Glutamatergic neuron (in vitro differentiated cells): ENCODE results near the gene TRRAP. TPM values are rescaled to one million over a fixed set of nuclear protein-coding genes. Genes with fewer than 3 reads are reported as not detected.

Experiments
- DNase-seq: peaks from one replicate; pipeline ENCODE4 v3.0.0; 2022
- H3K27ac Mint-ChIP-seq: one replicate; pipeline ENCODE4 v1.8.0; 2020; ENCODE audit warnings: mild to moderate bottlenecking, mixed read lengths, inconsistent platforms; ENCODE audit not compliant: unreplicated experiment
- H3K27me3 Mint-ChIP-seq: one replicate; pipeline ENCODE4 v1.8.0; 2020; ENCODE audit warnings: mild to moderate bottlenecking, moderate library complexity, mixed read lengths, inconsistent platforms; ENCODE audit not compliant: unreplicated experiment
- H3K36me3 Mint-ChIP-seq: one replicate; pipeline ENCODE4 v1.8.0; 2020; ENCODE audit warnings: mild to moderate bottlenecking, mixed read lengths, inconsistent platforms; ENCODE audit not compliant: unreplicated experiment
- H3K4me1 Mint-ChIP-seq: one replicate; pipeline ENCODE4 v1.8.0; 2020; ENCODE audit warnings: mild to moderate bottlenecking, low read depth, mixed read lengths, inconsistent platforms; ENCODE audit not compliant: unreplicated experiment
- H3K4me3 Mint-ChIP-seq: one replicate; pipeline ENCODE4 v1.8.0; 2020; ENCODE audit warnings: mild to moderate bottlenecking, mixed read lengths, inconsistent platforms; ENCODE audit not compliant: unreplicated experiment
- H3K9me3 Mint-ChIP-seq: one replicate; pipeline ENCODE4 v1.8.0; 2020; ENCODE audit warnings: mild to moderate bottlenecking, moderate library complexity, mixed read lengths, inconsistent platforms; ENCODE audit not compliant: unreplicated experiment
- total RNA-seq: library from RNA; stranded (reverse); fragmentation: NEBNext Ultra II Directional; extraction: Animal tissue kit (Norgen Biotek cat#: 25700); gene quantifications from one replicate; pipeline ENCODE4 v1.2.1, GENCODE V29; 2021; ENCODE audit not compliant: unreplicated experiment
- TF ChIP-seq, protein P1 (sequence below): fragments of 200-600 bp; sonication (generic); IDR thresholded peaks from one replicate; pipeline ENCODE4 v1.5.0; 2021; ENCODE audit not compliant: partially characterized antibody, unreplicated experiment

TRRAP gene
- total RNA-seq, 1 donor from 2014 or later: 68.7 TPM

GRCh38 chr7:98934267-98934666 is 55.9 kb downstream of the TRRAP start:
- no peaks in the 10 kb centered on the region for H3K27me3 Mint-ChIP-seq
- no peaks in the 10 kb centered on the region for H3K9me3 Mint-ChIP-seq
- no peak overlapping the region for H3K27ac Mint-ChIP-seq
- DNase-seq: no peak
- peaks cover 8% of the 10 kb centered on the region for H3K36me3 Mint-ChIP-seq
- H3K4me1 Mint-ChIP-seq: peaks cover 2% of the 10 kb centered on the region
- TF ChIP-seq, protein P1, sequence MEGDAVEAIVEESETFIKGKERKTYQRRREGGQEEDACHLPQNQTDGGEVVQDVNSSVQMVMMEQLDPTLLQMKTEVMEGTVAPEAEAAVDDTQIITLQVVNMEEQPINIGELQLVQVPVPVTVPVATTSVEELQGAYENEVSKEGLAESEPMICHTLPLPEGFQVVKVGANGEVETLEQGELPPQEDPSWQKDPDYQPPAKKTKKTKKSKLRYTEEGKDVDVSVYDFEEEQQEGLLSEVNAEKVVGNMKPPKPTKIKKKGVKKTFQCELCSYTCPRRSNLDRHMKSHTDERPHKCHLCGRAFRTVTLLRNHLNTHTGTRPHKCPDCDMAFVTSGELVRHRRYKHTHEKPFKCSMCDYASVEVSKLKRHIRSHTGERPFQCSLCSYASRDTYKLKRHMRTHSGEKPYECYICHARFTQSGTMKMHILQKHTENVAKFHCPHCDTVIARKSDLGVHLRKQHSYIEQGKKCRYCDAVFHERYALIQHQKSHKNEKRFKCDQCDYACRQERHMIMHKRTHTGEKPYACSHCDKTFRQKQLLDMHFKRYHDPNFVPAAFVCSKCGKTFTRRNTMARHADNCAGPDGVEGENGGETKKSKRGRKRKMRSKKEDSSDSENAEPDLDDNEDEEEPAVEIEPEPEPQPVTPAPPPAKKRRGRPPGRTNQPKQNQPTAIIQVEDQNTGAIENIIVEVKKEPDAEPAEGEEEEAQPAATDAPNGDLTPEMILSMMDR: no peak
- no peak overlapping the region for H3K4me3 Mint-ChIP-seq

DNA sequence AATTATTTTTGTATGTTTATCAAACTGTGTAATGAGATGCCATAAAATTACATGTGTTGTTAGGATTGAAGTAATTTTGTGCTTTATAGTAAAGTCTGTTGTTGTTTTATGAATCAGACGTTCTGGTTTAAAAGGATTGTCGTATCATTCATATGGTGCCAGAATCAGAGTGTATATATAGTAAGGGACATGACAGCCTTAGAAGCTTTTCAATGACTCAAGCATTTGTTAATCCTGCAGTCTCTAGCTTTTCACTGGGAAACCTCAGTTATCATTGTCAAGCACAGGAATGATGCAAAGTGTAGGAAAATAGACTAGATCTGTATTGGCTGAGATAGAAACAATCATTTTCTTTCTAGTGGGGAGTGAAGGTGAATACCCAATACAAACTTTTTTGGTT is 57.5 kb downstream of the TRRAP start:
- peaks cover 4% of the 10 kb centered on the region for H3K36me3 Mint-ChIP-seq
- peaks cover 2% of the 10 kb centered on the region for H3K4me1 Mint-ChIP-seq
- no peaks in the 10 kb centered on the region for H3K9me3 Mint-ChIP-seq
- no peak overlapping the region for H3K4me3 Mint-ChIP-seq
- no peaks in the 10 kb centered on the region for H3K27me3 Mint-ChIP-seq
- TF ChIP-seq, protein P1: no peak
- no peak for DNase-seq
- no peak overlapping the region for H3K27ac Mint-ChIP-seq

GRCh38 chr7:98943336-98943735 is 65.0 kb downstream of the TRRAP start:
- no peak overlapping the region for H3K27ac Mint-ChIP-seq
- H3K9me3 Mint-ChIP-seq: peaks cover 2% of the 10 kb centered on the region
- H3K36me3 Mint-ChIP-seq: no peaks in the 10 kb centered on the region
- DNase-seq: no peak
- TF ChIP-seq, protein P1: no peak
- no peak overlapping the region for H3K4me3 Mint-ChIP-seq
- no peaks in the 10 kb centered on the region for H3K27me3 Mint-ChIP-seq
- no peaks in the 10 kb centered on the region for H3K4me1 Mint-ChIP-seq

GRCh38 chr7:98944386-98944785 is 66.1 kb downstream of the TRRAP start:
- no peaks in the 10 kb centered on the region for H3K27me3 Mint-ChIP-seq
- no peaks in the 10 kb centered on the region for H3K36me3 Mint-ChIP-seq
- TF ChIP-seq, protein P1: no peak
- DNase-seq: no peak
- H3K4me3 Mint-ChIP-seq: no peak overlapping the region
- H3K27ac Mint-ChIP-seq: no peak overlapping the region
- H3K9me3 Mint-ChIP-seq: peaks cover 2% of the 10 kb centered on the region
- no peaks in the 10 kb centered on the region for H3K4me1 Mint-ChIP-seq

- Mint-ChIP-seq H3K36me3 (no peaks in the 10 kb centered on the region), H3K4me3 (no peak overlapping the region), H3K9me3 (peaks cover 2% of the 10 kb centered on the region), H3K27me3 (no peaks in the 10 kb centered on the region), H3K27ac (peak overlapping the region; percentile 45), H3K4me1 (no peaks in the 10 kb centered on the region)
- DNase-seq: no peak
- TF ChIP-seq, protein P1: no peak
Observed at GRCh38 chr7:98945852-98946251, 67.5 kb downstream of the TRRAP start.
